ENCODE data around the gene TMEM63A. TPM values are rescaled to one million over a fixed set of nuclear protein-coding genes. Genes with fewer than 3 reads are reported as not detected.

Gene TMEM63A
- total RNA-seq, 1 experiment from 2014 or later: 47.5 TPM

GRCh38 chr1:225866061-225866837, 15.9 kb downstream of the TMEM63A start:
- ChIA-PET POLR2A (ENCODE audit: unreplicated experiment) (interaction anchor here (0.6 to 0.8 kb wide), 2 partner anchors 16 to 58 kb away, joined by 4 to 6 read pairs; partner anchors contain the start of genes PYCR2 and TMEM63A), CTCF (interaction anchor here (0.5 to 0.8 kb wide), 4 partner anchors 16 to 392 kb away, joined by 3 to 10 read pairs (median 5); partner anchors contain the start of gene TMEM63A)
- Histone ChIP-seq H3K4me1 (ENCODE audit: insufficient read depth, low read length) (peaks cover 46% of the 10 kb centered on the region), H3K27ac (ENCODE audit: low read length) (peak overlapping the region; percentile 90), H3K36me3 (ENCODE audit: low read depth, low read length) (peaks cover 64% of the 10 kb centered on the region), H3K79me2 (ENCODE audit: low read length) (0 out of 2 replicates have a peak, but pooled peaks cover 5% of the 10 kb centered on the region), H3K9ac (ENCODE audit: low read length) (peak overlapping the region; percentile 48), H2AFZ (ENCODE audit: low read length) (no peak overlapping the region), H3K9me2 (replicated peaks; ENCODE audit: low read length) (no peaks in the 10 kb centered on the region), H4K20me1 (ENCODE audit: low read length) (peaks cover 19% of the 10 kb centered on the region), H3K4me2 (ENCODE audit: low read length) (peak overlapping the region; percentile 59), H3K9me3 (ENCODE audit: low read length) (no peaks in the 10 kb centered on the region), H3F3A (ENCODE audit: low read length, unreplicated experiment) (peaks cover 15% of the 10 kb centered on the region), H3K27me3 (ENCODE audit: low read length) (no peaks in the 10 kb centered on the region), H3K4me3 (ENCODE audit: low read length) (no peak overlapping the region; the same call in 1 of the 2 replicates)
- DNase-seq (peak; percentile 95), ATAC-seq (peak; percentile 87)
- intact Hi-C loops (cut with micrococcal nuclease): loop anchor here (1.0 kb wide), 1 partner anchor 15 kb away; no protein-coding TSS in a partner anchor
- BruUV-seq (replicated peaks): no TSS peak
- TF ChIP-seq EZH2phosphoT487 (IDR thresholded peaks at IDR 0.05; ENCODE audit: borderline replicate concordance, low read length) (no peak), EZH2 (IDR thresholded peaks at IDR 0.05; ENCODE audit: low read length, unreplicated experiment) (no peak), CTCF (conservative IDR thresholded peaks at IDR 0.05; ENCODE audit: low read depth, low read length) (no peak)

GRCh38 chr1:225865514-225865913, 16.7 kb downstream of the TMEM63A start:
- H3K27ac ChIP-seq (ENCODE audit: low read length): peak overlapping the region; percentile 90
- peak overlapping the region; percentile 20; the same call in 1 of the 2 replicates for H3K4me3 ChIP-seq (ENCODE audit: low read length)
- H3K79me2 ChIP-seq (ENCODE audit: low read length): 0 out of 2 replicates have a peak, but pooled peaks cover 2% of the 10 kb centered on the region
- ChIA-PET CTCF (no interaction called here), POLR2A (ENCODE audit: unreplicated experiment) (no interaction called here)
- H3K36me3 ChIP-seq (ENCODE audit: low read depth, low read length): peaks cover 68% of the 10 kb centered on the region
- H3K4me2 ChIP-seq (ENCODE audit: low read length): peak overlapping the region; percentile 59
- DNase-seq (no peak), ATAC-seq (peak; percentile 2; the same call in 1 of the 2 replicates)
- H3K9me2 ChIP-seq (replicated peaks; ENCODE audit: low read length): no peaks in the 10 kb centered on the region
- H3K27me3 ChIP-seq (ENCODE audit: low read length): no peaks in the 10 kb centered on the region
- H3K9ac ChIP-seq (ENCODE audit: low read length): peak overlapping the region; percentile 48
- H3F3A ChIP-seq (ENCODE audit: low read length, unreplicated experiment): peaks cover 8% of the 10 kb centered on the region
- H4K20me1 ChIP-seq (ENCODE audit: low read length): peaks cover 13% of the 10 kb centered on the region
- intact Hi-C loops (cut with micrococcal nuclease): no loop called here
- no peak overlapping the region for H2AFZ ChIP-seq (ENCODE audit: low read length)
- peaks cover 39% of the 10 kb centered on the region for H3K4me1 ChIP-seq (ENCODE audit: insufficient read depth, low read length)
- no TSS peak for BruUV-seq (replicated peaks)
- H3K9me3 ChIP-seq (ENCODE audit: low read length): no peaks in the 10 kb centered on the region
- TF ChIP-seq CTCF (conservative IDR thresholded peaks at IDR 0.05; ENCODE audit: low read depth, low read length) (no peak; the same call in 1 of the 2 replicates), EZH2phosphoT487 (IDR thresholded peaks at IDR 0.05; ENCODE audit: borderline replicate concordance, low read length) (no peak), EZH2 (IDR thresholded peaks at IDR 0.05; ENCODE audit: low read length, unreplicated experiment) (no peak)
